ENCODE results near the gene CCDC107. TPM values are rescaled to one million over a fixed set of nuclear protein-coding genes. Genes with fewer than 3 reads are reported as not detected.

The CCDC107 gene
- total RNA-seq, 2 experiments from 2014 or later, result 11.4 to 20.3 TPM

GRCh38 chr9:35700942-35701341 lies 42.9 kb downstream of the CCDC107 start:
- H3K9me2 ChIP-seq (ENCODE audit: insufficient read depth, low read length), result no peaks in the 10 kb centered on the region
- H3K79me2 ChIP-seq (ENCODE audit: insufficient read depth, low read depth, low read length), result no peaks in the 10 kb centered on the region
- CTCF ChIA-PET (ENCODE audit: unreplicated experiment), result no interaction called here
- peaks cover 98% of the 10 kb centered on the region for H3K36me3 ChIP-seq (ENCODE audit: insufficient read depth, low read length)
- no peak for TF ChIP-seq EZH2phosphoT487 (IDR thresholded peaks at IDR 0.05; ENCODE audit: borderline replicate concordance, low read depth, low read length)
- TF ChIP-seq, protein P1, sequence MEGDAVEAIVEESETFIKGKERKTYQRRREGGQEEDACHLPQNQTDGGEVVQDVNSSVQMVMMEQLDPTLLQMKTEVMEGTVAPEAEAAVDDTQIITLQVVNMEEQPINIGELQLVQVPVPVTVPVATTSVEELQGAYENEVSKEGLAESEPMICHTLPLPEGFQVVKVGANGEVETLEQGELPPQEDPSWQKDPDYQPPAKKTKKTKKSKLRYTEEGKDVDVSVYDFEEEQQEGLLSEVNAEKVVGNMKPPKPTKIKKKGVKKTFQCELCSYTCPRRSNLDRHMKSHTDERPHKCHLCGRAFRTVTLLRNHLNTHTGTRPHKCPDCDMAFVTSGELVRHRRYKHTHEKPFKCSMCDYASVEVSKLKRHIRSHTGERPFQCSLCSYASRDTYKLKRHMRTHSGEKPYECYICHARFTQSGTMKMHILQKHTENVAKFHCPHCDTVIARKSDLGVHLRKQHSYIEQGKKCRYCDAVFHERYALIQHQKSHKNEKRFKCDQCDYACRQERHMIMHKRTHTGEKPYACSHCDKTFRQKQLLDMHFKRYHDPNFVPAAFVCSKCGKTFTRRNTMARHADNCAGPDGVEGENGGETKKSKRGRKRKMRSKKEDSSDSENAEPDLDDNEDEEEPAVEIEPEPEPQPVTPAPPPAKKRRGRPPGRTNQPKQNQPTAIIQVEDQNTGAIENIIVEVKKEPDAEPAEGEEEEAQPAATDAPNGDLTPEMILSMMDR (conservative IDR thresholded peaks at IDR 0.05; ENCODE audit: low read length), result no peak
- H3K4me1 ChIP-seq (ENCODE audit: insufficient read depth, low read length, poor library complexity, severe bottlenecking), result no peaks in the 10 kb centered on the region
- intact Hi-C loops (cut with micrococcal nuclease; ENCODE audit: unreplicated experiment), result no loop called here
- no peak overlapping the region for H2AFZ ChIP-seq (ENCODE audit: low read length)
- POLR2A ChIA-PET, result no interaction called here
- H3K9me3 ChIP-seq (ENCODE audit: low read length), result no peaks in the 10 kb centered on the region
- BruUV-seq (replicated peaks), result no TSS peak
- H4K20me1 ChIP-seq (ENCODE audit: insufficient read depth, low read length), result no peaks in the 10 kb centered on the region
- no peak overlapping the region for H3K27ac ChIP-seq (ENCODE audit: low read depth, low read length, poor library complexity, severe bottlenecking)
- no peak overlapping the region for H3K4me3 ChIP-seq (ENCODE audit: low read depth, low read length, poor library complexity, severe bottlenecking)
- no peak overlapping the region for H3K4me2 ChIP-seq (ENCODE audit: low read length)
- DNase-seq (ENCODE audit: low spot score), result no peak

DNA sequence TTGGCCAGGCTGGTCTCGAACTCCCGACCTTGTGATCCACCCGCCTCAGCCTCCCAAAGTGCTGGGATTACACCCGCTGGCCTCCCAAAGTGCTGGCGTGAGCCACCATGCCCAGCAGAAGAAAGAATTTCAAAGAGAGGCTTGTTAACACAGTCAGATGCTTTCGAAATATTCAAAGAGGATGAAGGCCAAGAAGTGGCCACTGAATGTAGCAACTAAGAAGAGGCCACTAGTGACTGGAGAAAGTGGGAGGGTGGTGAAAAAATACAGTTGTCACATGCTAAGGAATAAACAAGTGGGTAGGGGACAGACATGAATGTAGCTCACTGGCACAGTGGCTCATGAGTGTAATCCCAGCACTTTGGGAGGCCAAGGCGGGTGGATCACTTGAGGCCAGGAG lies 44.6 kb downstream of the CCDC107 start:
- intact Hi-C loops (cut with micrococcal nuclease; ENCODE audit: unreplicated experiment), result no loop called here
- Histone ChIP-seq H3K4me3 (ENCODE audit: low read depth, low read length, poor library complexity, severe bottlenecking) (no peak overlapping the region), H3K9me2 (ENCODE audit: insufficient read depth, low read length) (no peaks in the 10 kb centered on the region), H4K20me1 (ENCODE audit: insufficient read depth, low read length) (no peaks in the 10 kb centered on the region), H3K36me3 (ENCODE audit: insufficient read depth, low read length) (peaks cover 98% of the 10 kb centered on the region), H3K4me1 (ENCODE audit: insufficient read depth, low read length, poor library complexity, severe bottlenecking) (no peaks in the 10 kb centered on the region), H2AFZ (ENCODE audit: low read length) (no peak overlapping the region), H3K9me3 (ENCODE audit: low read length) (no peaks in the 10 kb centered on the region), H3K79me2 (ENCODE audit: insufficient read depth, low read depth, low read length) (no peaks in the 10 kb centered on the region), H3K4me2 (ENCODE audit: low read length) (no peak overlapping the region), H3K27ac (ENCODE audit: low read depth, low read length, poor library complexity, severe bottlenecking) (no peak overlapping the region)
- POLR2A ChIA-PET, result interaction anchor here (1.4 kb wide), 1 partner anchor 29 kb away, joined by 3 read pairs; the partner anchor contains the start of gene TLN1
- CTCF ChIA-PET (ENCODE audit: unreplicated experiment), result no interaction called here
- BruUV-seq (replicated peaks), result no TSS peak
- no peak for DNase-seq (ENCODE audit: low spot score)
- TF ChIP-seq, protein P1 (conservative IDR thresholded peaks at IDR 0.05; ENCODE audit: low read length), result no peak
- TF ChIP-seq EZH2phosphoT487 (IDR thresholded peaks at IDR 0.05; ENCODE audit: borderline replicate concordance, low read depth, low read length), result no peak

DNA sequence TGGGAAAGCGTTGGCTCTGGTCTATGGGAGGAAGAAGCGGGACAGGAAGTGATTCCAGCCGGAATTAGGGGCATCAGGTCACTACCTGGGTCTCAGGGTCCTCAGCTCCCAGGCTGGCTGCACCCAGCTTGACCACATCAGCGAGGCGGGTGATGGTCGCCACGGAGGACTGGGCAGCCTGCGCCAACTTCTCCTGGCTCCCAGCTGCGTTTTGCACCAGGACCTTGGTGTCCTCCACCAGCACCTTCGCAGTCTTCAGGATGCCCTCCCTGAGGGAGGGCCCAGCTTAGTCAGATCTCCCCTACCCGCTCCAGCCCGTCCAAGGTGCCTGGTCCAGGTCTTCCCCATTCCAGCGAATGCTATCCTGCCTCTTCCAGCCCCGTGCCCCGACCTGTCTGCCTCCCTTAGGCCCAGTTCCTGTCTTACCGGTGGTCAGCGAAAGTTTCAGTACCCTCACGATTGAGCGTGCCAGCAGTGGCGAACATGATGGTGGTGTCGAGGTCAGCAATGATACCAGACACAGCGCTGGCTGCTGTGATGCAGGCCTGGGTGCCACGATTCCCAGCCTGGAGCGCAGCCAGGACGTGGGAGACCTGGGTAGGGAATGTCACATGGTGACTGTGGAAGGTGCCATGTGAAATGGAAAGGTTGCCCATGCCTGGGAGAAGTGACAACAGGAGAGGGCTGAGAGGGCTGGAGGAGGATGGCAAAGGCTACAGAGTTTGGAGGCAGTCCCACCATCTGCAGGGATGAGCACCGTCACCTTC lies 46.0 kb downstream of the CCDC107 start:
- Histone ChIP-seq H3K4me2 (ENCODE audit: low read length) (no peak overlapping the region), H3K27ac (ENCODE audit: low read depth, low read length, poor library complexity, severe bottlenecking) (no peak overlapping the region), H3K36me3 (ENCODE audit: insufficient read depth, low read length) (peaks cover 98% of the 10 kb centered on the region), H3K4me3 (ENCODE audit: low read depth, low read length, poor library complexity, severe bottlenecking) (no peak overlapping the region), H3K79me2 (ENCODE audit: insufficient read depth, low read depth, low read length) (no peaks in the 10 kb centered on the region), H3K9me2 (ENCODE audit: insufficient read depth, low read length) (no peaks in the 10 kb centered on the region), H3K9me3 (ENCODE audit: low read length) (no peaks in the 10 kb centered on the region), H3K4me1 (ENCODE audit: insufficient read depth, low read length, poor library complexity, severe bottlenecking) (no peaks in the 10 kb centered on the region), H4K20me1 (ENCODE audit: insufficient read depth, low read length) (no peaks in the 10 kb centered on the region), H2AFZ (ENCODE audit: low read length) (no peak overlapping the region)
- intact Hi-C loops (cut with micrococcal nuclease; ENCODE audit: unreplicated experiment), result no loop called here
- TSS peak; percentile 42 for BruUV-seq (replicated peaks)
- POLR2A ChIA-PET, result no interaction called here
- TF ChIP-seq, protein P1 (conservative IDR thresholded peaks at IDR 0.05; ENCODE audit: low read length), result no peak
- TF ChIP-seq EZH2phosphoT487 (IDR thresholded peaks at IDR 0.05; ENCODE audit: borderline replicate concordance, low read depth, low read length), result no peak
- no peak for DNase-seq (ENCODE audit: low spot score)
- CTCF ChIA-PET (ENCODE audit: unreplicated experiment), result no interaction called here

Data from OCI-LY7 (cell line).